NOMO-1 treated with dmso at 0.1 percent for 144 hours (cell line): ENCODE measurements around the gene PBLD.
"Not testable (repeated sequence)": the region's sequence is repeated elsewhere in the genome, so short reads cannot be mapped to it uniquely, and the experiment has no call there.

ENCODE experiments used
- DNase-seq: peaks from one replicate; lab custom pipeline; 2025; ENCODE audit not compliant: unreplicated experiment; lab: John Stamatoyannopoulos, UW

The PBLD gene

GRCh38 chr10:68331455-68332258 is 1.1 kb downstream of the PBLD start, which contains the start of gene HNRNPH3:
Gene HNRNPH3 (plus strand): TSS chr10:68332064. CDS start chr10:68337222, 5,158 bp downstream.
- peak; percentile 92 for DNase-seq

- DNase-seq = peak; percentile 81
Observed at GRCh38 chr10:68330852-68331454, 1.8 kb downstream of the PBLD start.

GRCh38 chr10:68329506-68329861 is 3.2 kb downstream of the PBLD start:
- DNase-seq = no peak

GRCh38 chr10:68327889-68328786 is 4.6 kb downstream of the PBLD start:
- peak; percentile 78 for DNase-seq

- DNase-seq = not testable (repeated sequence)
Observed at GRCh38 chr10:68324396-68324795, 8.3 kb downstream of the PBLD start.

- DNase-seq = no peak
Observed at GRCh38 chr10:68318331-68319059, 14.2 kb downstream of the PBLD start.

GRCh38 chr10:68315582-68315981 is 17.1 kb downstream of the PBLD start:
- no peak for DNase-seq

- DNase-seq = not testable (repeated sequence)
Observed at GRCh38 chr10:68314930-68315329, 17.8 kb downstream of the PBLD start.

GRCh38 chr10:68310531-68310930 is 22.2 kb downstream of the PBLD start:
- no peak for DNase-seq

- DNase-seq = no peak
Observed at GRCh38 chr10:68305854-68306253, 26.9 kb downstream of the PBLD start.

- no peak for DNase-seq
Observed at GRCh38 chr10:68303849-68304412, 28.8 kb downstream of the PBLD start.

- DNase-seq = no peak
Observed at GRCh38 chr10:68302871-68303270, 29.9 kb downstream of the PBLD start.

GRCh38 chr10:68302503-68302823 is 30.3 kb downstream of the PBLD start:
- DNase-seq = no peak

GRCh38 chr10:68301790-68302502 is 30.8 kb downstream of the PBLD start:
- DNase-seq = peak; percentile 21

GRCh38 chr10:68301301-68301700 is 31.4 kb downstream of the PBLD start:
- DNase-seq = no peak

GRCh38 chr10:68296843-68297663 is 35.7 kb downstream of the PBLD start:
- no peak for DNase-seq

GRCh38 chr10:68290736-68291135 is 42.0 kb downstream of the PBLD start:
- no peak for DNase-seq

- DNase-seq = no peak
Observed at GRCh38 chr10:68288717-68289116, 44.0 kb downstream of the PBLD start.
